Hepatocyte (in vitro differentiated cells): ENCODE measurements around the gene QRICH2.

Experiments used
- EZH2 ChIP-seq: fragments of 200-600 bp; sonication (generic); IDR thresholded peaks from 2 replicates; pipeline ENCODE4 v1.6.1; 2016; ENCODE audit warnings: antibody characterized with exemption, mild to moderate bottlenecking, borderline replicate concordance
- EZH2phosphoT487 ChIP-seq: fragments of 200-600 bp; sonication (generic); IDR thresholded peaks from one replicate; pipeline ENCODE4 v1.6.1; 2018; ENCODE audit warnings: antibody characterized with exemption, mild to moderate bottlenecking, low read depth, moderate library complexity; ENCODE audit not compliant: unreplicated experiment, severe bottlenecking
- TF ChIP-seq, protein P1 (sequence below): fragments of 200-600 bp; sonication (generic); IDR thresholded peaks from 2 replicates; pipeline ENCODE4 v1.5.1; 2016; ENCODE audit warnings: antibody characterized with exemption, mild to moderate bottlenecking; ENCODE audit not compliant: poor library complexity

DNA sequence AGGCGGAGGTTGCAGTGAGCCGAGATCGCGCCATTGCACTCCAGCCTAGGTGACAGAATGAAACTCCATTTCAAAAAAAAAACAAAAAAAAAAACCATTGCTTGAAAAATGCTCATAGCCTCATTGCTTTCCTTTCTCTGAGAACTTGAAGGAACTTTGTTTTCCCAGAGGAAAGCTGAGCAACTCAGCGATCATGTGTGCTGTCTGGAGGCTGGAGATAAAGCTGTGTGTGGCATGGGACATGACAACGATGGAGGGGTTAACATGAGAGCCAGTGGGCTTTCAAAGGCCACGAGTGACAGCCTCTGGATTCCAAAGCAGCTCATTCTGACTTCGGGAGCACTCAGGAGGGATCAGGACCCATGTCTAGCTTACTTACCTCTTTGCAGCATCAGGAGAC, 21.6 kb upstream of the QRICH2 start:
- no peak for TF ChIP-seq EZH2phosphoT487
- TF ChIP-seq, protein P1, sequence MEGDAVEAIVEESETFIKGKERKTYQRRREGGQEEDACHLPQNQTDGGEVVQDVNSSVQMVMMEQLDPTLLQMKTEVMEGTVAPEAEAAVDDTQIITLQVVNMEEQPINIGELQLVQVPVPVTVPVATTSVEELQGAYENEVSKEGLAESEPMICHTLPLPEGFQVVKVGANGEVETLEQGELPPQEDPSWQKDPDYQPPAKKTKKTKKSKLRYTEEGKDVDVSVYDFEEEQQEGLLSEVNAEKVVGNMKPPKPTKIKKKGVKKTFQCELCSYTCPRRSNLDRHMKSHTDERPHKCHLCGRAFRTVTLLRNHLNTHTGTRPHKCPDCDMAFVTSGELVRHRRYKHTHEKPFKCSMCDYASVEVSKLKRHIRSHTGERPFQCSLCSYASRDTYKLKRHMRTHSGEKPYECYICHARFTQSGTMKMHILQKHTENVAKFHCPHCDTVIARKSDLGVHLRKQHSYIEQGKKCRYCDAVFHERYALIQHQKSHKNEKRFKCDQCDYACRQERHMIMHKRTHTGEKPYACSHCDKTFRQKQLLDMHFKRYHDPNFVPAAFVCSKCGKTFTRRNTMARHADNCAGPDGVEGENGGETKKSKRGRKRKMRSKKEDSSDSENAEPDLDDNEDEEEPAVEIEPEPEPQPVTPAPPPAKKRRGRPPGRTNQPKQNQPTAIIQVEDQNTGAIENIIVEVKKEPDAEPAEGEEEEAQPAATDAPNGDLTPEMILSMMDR = no peak
- TF ChIP-seq EZH2 = no peak
